ENCODE measurements around the gene PLAU.
A peak's percentile ranks its signal among the peaks of the same experiment; 100 is the strongest.

PLAU gene

GRCh38 chr10:73910764-73911552, at the start of gene PLAU:
Gene PLAU (plus strand): TSS chr10:73911132. CDS start chr10:73911556, 424 bp downstream.
- DNase-seq = peak; percentile 31

- no peak for DNase-seq
Measured at GRCh38 chr10:73862011-73862410, 48.9 kb upstream of the PLAU start.

GRCh38 chr10:73863039-73863817, 47.7 kb upstream of the PLAU start:
- DNase-seq = no peak

GRCh38 chr10:73864229-73864628, 46.7 kb upstream of the PLAU start:
- DNase-seq = no peak

GRCh38 chr10:73865107-73865458, 45.8 kb upstream of the PLAU start:
- DNase-seq = no peak

- DNase-seq = peak; percentile 47
Measured at GRCh38 chr10:73865459-73866442, 45.2 kb upstream of the PLAU start.

- DNase-seq = no peak
Measured at GRCh38 chr10:73866621-73867020, 44.3 kb upstream of the PLAU start.

- DNase-seq = no peak
Measured at GRCh38 chr10:73867126-73867807, 43.7 kb upstream of the PLAU start.

- DNase-seq = no peak
Measured at GRCh38 chr10:73867871-73868631, 42.9 kb upstream of the PLAU start.

GRCh38 chr10:73868655-73869195, 42.2 kb upstream of the PLAU start:
- DNase-seq = no peak

GRCh38 chr10:73871295-73872189, 39.4 kb upstream of the PLAU start:
- no peak for DNase-seq

- DNase-seq = no peak
Measured at GRCh38 chr10:73872190-73872710, 38.7 kb upstream of the PLAU start.

GRCh38 chr10:73873142-73873837, 37.6 kb upstream of the PLAU start:
- no peak for DNase-seq

- no peak for DNase-seq
Measured at GRCh38 chr10:73873838-73874215, 37.1 kb upstream of the PLAU start.

- DNase-seq = peak; percentile 78
Measured at GRCh38 chr10:73874267-73875138, 36.4 kb upstream of the PLAU start, which contains the start of gene CAMK2G. Gene CAMK2G (minus strand): TSS chr10:73874555. CDS start chr10:73874461, 94 bp downstream.

- peak; percentile 41 for DNase-seq
Measured at GRCh38 chr10:73875139-73875475, 35.8 kb upstream of the PLAU start.

GRCh38 chr10:73876157-73876556, 34.8 kb upstream of the PLAU start:
- no peak for DNase-seq

GRCh38 chr10:73876566-73876965, 34.4 kb upstream of the PLAU start:
- DNase-seq = no peak
